Fibroblast of lung (primary cell): Measurements from ENCODE around the gene PDE4D. TPM values are rescaled to one million over a fixed set of nuclear protein-coding genes. Genes with fewer than 3 reads are reported as not detected.

Experiments used
- DNase-seq, 2 donors: peaks; one replicate each; pipeline versions ENCODE4 v3.0.0 to v3.0.0-alpha.2; 2010; ENCODE audit warnings: low read depth in 2 of 2
- H2AFZ ChIP-seq: 2 replicates; pipeline ENCODE4 v1.5.1; 2012; ENCODE audit warnings: low read length, control low read depth, inconsistent platforms
- H3K27ac ChIP-seq: 2 replicates; pipeline ENCODE4 v1.5.1; 2011; ENCODE audit warnings: low read length, control low read depth; ENCODE audit not compliant: insufficient read depth
- H3K27me3 ChIP-seq: 2 replicates; pipeline ENCODE4 v1.5.1; 2011; ENCODE audit warnings: mild to moderate bottlenecking, low read length; ENCODE audit not compliant: control insufficient read depth, insufficient read depth
- H3K36me3 ChIP-seq: 2 replicates; pipeline ENCODE4 v1.5.1; 2011; ENCODE audit warnings: low read length; ENCODE audit not compliant: control insufficient read depth, insufficient read depth
- H3K4me1 ChIP-seq: 2 replicates; pipeline ENCODE4 v1.5.1; 2011; ENCODE audit warnings: low read length; ENCODE audit not compliant: control insufficient read depth, insufficient read depth; ENCODE audit errors: extremely low read depth
- H3K4me2 ChIP-seq: 2 replicates; pipeline ENCODE4 v1.5.1; 2011; ENCODE audit warnings: low read length, control low read depth; ENCODE audit not compliant: insufficient read depth; ENCODE audit errors: extremely low read depth
- H3K4me3 ChIP-seq, 4 experiments: fragments of 200-600 bp in 1 of 4; sonication (generic) in 1 of 4; replicated peaks in 1 of 4; 2 replicates each; pipeline ENCODE4 v1.5.1; 2011 to 2016; ENCODE audit warnings: low read length in 4 of 4, low read depth in 3 of 4, mild to moderate bottlenecking in 3 of 4, control low read depth in 2 of 4, inconsistent platforms in 1 of 4, mixed read lengths in 1 of 4; ENCODE audit not compliant: insufficient read depth in 1 of 4; ENCODE audit errors: control extremely low read depth in 1 of 4
- H3K79me2 ChIP-seq: 2 replicates; pipeline ENCODE4 v1.5.1; 2012; ENCODE audit warnings: mild to moderate bottlenecking, low read length, inconsistent platforms; ENCODE audit not compliant: control insufficient read depth, insufficient read depth
- H3K9ac ChIP-seq: 2 replicates; pipeline ENCODE4 v1.5.1; 2011; ENCODE audit warnings: mild to moderate bottlenecking, low read length, control low read depth; ENCODE audit not compliant: insufficient read depth
- H3K9me3 ChIP-seq: 2 replicates; pipeline ENCODE4 v1.5.1; 2012; ENCODE audit warnings: low read depth, low read length; ENCODE audit not compliant: control insufficient read depth, insufficient read depth
- H4K20me1 ChIP-seq: 2 replicates; pipeline ENCODE4 v1.5.1; 2011; ENCODE audit warnings: low read length; ENCODE audit not compliant: control insufficient read depth, insufficient read depth; ENCODE audit errors: extremely low read depth
- CTCF ChIP-seq, 2 donors: IDR thresholded peaks in 1 of 2; conservative IDR thresholded peaks in 1 of 2; 1 replicate in 1 of 2; 2 replicates in 1 of 2; pipeline ENCODE4 v1.5.1; 2011 to 2012; ENCODE audit warnings: low read length in 2 of 2, control low read depth in 1 of 2, inconsistent platforms in 1 of 2, low read depth in 1 of 2, mild to moderate bottlenecking in 1 of 2
- EZH2 ChIP-seq: IDR thresholded peaks from 2 replicates; pipeline ENCODE4 v1.5.1; 2012; ENCODE audit warnings: low read length, control low read depth, mild to moderate bottlenecking; ENCODE audit errors: missing control alignments
- polyA plus RNA-seq, 2 donors: library from polyadenylated mRNA; depleted of rRNA in 1 of 2; stranded (reverse) in 1 of 2; unstranded in 1 of 2; fragments of >200 nt; gene quantifications; 2 replicates each; pipeline ENCODE4 v1.2.1, GENCODE V29; 2011 to 2012; ENCODE audit warnings: missing spikeins in 1 of 2
- total RNA-seq: library from RNA; depleted of rRNA; stranded (reverse); fragments of >200 nt; gene quantifications from 2 replicates; pipeline ENCODE4 v1.2.1, GENCODE V29; 2014

PDE4D gene
- total and polyA plus RNA-seq, 2 donors (not counting 1 experiment from before 2014, with no cell fraction given) = 2.1 to 8.3 TPM

GRCh38 chr5:59157068-59157467, 736.5 kb downstream of the PDE4D start:
- Histone ChIP-seq H3K4me2 (no peak overlapping the region), H3K9ac (no peak overlapping the region), H2AFZ (no peak overlapping the region), H3K4me1 (no peaks in the 10 kb centered on the region), H3K9me3 (no peaks in the 10 kb centered on the region), H3K79me2 (no peaks in the 10 kb centered on the region), H3K36me3 (no peaks in the 10 kb centered on the region), H3K27me3 (no peaks in the 10 kb centered on the region), H3K4me3 (no peak overlapping the region), H4K20me1 (no peaks in the 10 kb centered on the region), H3K27ac (no peak overlapping the region)
- DNase-seq = peak in 1 of 2 donors; percentile 36
- no peak for TF ChIP-seq CTCF (conservative IDR thresholded peaks at IDR 0.05 in 1 of 2, IDR thresholded peaks at IDR 0.05 in 1 of 2; ENCODE audit: low read depth in 1 of 2, low read length in 2 of 2)
- no peak for TF ChIP-seq EZH2

GRCh38 chr5:59152701-59153245, 740.8 kb downstream of the PDE4D start:
- Histone ChIP-seq H3K27ac (no peak overlapping the region), H3K36me3 (no peaks in the 10 kb centered on the region), H3K79me2 (no peaks in the 10 kb centered on the region), H3K4me1 (no peaks in the 10 kb centered on the region), H2AFZ (no peak overlapping the region), H3K4me3 (no peak overlapping the region), H3K9ac (no peak overlapping the region), H3K4me2 (no peak overlapping the region), H4K20me1 (no peaks in the 10 kb centered on the region), H3K9me3 (no peaks in the 10 kb centered on the region), H3K27me3 (no peaks in the 10 kb centered on the region)
- TF ChIP-seq CTCF (conservative IDR thresholded peaks at IDR 0.05 in 1 of 2, IDR thresholded peaks at IDR 0.05 in 1 of 2; ENCODE audit: low read depth in 1 of 2, low read length in 2 of 2) (no peak), EZH2 (no peak)
- no peak for DNase-seq

GRCh38 chr5:59151162-59151889, 742.2 kb downstream of the PDE4D start:
- no peak for DNase-seq

More at GRCh38 chr5:59151162-59151889, 742.2 kb downstream of the PDE4D start:
- Histone ChIP-seq H4K20me1 (no peaks in the 10 kb centered on the region), H3K27ac (no peak overlapping the region), H3K36me3 (no peaks in the 10 kb centered on the region), H2AFZ (no peak overlapping the region), H3K9me3 (no peaks in the 10 kb centered on the region), H3K27me3 (no peaks in the 10 kb centered on the region), H3K4me3 (no peak overlapping the region), H3K9ac (no peak overlapping the region), H3K79me2 (no peaks in the 10 kb centered on the region), H3K4me1 (no peaks in the 10 kb centered on the region), H3K4me2 (no peak overlapping the region)
- TF ChIP-seq EZH2 (no peak), CTCF (conservative IDR thresholded peaks at IDR 0.05 in 1 of 2, IDR thresholded peaks at IDR 0.05 in 1 of 2; ENCODE audit: low read depth in 1 of 2, low read length in 2 of 2) (no peak)
